Measurements from ENCODE around the gene MAPK6.
A peak's percentile ranks its signal among the peaks of the same experiment; 100 is the strongest.
"Not testable (repeated sequence)": the region's sequence is repeated elsewhere in the genome, so short reads cannot be mapped to it uniquely, and the experiment has no call there.

Gene MAPK6

DNA sequence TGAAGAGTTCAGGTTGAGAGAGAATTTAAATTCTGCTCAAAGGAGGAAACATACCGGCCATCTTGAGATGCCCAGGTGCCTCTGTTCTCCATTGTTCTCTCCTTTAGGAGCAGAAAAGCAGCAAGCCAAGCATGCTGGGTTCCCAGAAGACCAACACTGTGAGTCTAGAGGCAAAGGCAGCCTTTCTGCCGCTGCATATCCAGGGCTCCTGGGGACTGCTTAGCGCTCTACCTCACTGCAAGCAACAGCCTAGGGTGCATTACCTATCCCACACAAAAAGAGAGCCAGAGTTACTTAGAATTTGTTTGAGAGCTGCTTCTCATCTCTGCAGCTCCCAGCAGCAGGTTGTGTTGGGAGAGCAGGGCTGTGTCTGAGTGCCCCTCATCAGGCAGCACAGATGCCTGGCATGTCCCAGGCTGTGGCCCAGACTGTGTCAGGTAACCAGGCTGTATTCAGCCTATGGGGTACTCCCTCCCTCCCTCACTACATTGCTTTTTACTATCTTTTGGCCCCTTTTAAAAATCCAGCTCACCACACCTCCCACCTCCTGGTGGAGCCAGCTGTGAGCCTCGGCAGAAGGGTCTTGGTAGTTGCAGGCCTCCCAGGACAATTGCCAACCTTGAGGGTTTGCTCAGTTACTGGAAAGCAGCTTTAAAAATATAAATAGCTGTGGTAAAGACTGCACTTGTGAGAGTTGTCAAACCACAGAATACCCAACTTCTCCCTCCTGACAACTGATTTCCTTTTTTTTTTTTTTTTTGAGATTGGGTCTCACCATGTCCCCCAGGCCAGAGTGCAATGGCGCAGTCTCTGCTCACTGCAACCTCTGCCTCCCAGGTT, 63.4 kb downstream of the MAPK6 start:
- peak; percentile 96 for DNase-seq

DNA sequence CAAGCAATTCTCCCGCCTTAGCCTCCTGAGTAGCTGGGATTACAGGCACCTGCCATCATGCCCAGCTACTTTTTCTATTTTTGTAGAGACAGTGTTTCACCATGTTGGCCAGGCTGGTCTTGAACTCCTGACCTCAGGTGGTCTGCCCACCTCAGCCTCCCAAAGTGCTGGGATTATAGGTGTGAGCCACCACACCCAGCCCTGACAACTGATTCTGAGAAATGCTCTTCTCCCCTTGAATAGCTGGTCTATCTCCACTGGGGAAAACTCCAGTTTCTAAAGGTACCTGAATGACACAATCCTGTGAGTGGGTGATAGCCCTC, 64.0 kb downstream of the MAPK6 start:
- not testable (repeated sequence) for DNase-seq

DNA sequence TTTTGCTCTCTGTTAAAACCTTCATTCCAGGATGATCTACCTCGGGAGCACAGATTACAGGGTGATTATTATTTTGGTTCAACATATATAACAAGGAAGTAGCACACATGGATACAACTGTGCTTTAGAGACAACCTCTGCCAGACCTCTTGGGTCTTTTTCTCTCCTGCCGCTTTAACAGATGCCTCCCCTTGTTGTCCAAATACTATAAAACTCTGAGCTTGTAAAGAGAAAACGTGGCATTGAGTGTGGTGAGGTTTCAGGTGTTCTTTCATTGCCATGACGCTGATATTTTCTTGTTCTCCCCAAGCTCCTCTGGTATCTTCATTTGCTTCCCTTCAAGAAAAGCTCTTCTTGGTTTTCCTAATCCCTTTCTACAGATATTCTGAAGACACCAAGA, 64.6 kb downstream of the MAPK6 start:
- DNase-seq: no peak

DNA sequence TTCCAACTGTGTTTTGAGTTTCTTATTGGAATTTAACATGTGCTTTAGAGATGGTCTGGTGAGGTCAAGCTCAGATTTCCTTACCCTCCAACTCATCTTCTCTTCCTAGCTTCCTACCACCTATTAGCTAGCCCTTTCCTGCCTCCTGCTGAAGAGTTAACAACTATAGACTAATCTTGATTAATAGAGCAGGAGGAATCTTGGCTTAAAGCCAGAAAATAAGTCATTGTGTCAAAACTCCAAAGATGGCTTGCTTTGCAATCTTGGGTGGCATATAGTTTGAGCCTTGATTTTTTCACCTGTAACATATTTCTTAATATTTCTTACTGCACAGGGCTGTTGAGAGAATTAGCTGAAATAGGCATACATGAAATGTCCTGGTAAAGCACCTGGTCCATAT, 66.3 kb downstream of the MAPK6 start:
- no peak for DNase-seq

DNA sequence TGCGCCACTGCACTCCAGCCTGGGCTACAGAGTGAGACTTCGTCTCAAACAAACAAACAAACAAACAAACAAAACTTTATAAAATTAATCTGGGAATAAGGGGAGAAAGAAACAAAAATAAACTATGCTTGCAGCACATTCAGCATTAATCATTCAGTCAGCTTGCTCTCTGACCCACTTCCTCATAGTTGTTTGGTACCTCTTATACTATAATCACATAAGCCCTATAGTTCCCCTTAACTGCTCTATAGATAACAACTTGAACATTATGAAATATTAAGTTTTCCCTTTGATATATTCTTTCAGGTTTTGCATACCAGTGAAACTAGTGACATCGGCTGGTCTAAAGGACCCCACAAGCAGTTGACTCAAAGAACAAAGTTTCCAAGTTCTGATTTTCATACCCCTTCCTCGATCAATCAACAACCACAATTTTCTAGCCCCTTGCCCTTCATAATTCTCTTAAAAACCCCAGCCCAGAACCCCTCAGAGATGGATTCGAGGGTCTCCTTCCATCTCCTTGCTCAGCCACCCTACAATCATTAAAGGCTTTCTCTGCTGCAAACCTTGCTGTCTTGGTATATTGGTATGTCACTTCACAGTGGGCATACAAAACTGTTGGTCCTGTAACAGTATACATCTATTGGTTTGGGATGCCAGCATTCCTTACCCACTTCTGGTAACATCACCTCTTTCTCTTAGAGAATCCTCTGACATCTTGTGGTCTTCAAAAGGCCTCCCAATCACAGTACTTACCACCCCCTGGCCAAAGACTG, 67.2 kb downstream of the MAPK6 start:
- DNase-seq: peak; percentile 96

DNA sequence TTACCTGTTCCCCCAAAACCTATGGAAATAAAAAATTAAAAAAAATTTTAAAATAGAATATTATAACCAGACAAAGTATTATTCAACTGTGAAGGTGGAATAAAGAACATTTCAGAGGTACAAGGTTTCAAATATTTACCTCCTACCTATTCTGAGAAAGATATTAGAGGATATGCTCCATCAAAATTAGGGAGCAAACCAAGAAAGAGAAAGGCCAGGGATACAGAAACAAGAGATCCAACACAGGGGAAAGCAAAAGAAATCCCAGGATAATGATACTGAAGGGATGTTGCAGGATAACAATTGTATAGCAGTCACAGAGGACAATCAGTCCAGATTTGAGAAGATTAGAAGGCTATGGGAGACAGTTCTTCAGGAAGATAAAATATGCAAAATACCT, 71.2 kb downstream of the MAPK6 start:
- DNase-seq: no peak

DNA sequence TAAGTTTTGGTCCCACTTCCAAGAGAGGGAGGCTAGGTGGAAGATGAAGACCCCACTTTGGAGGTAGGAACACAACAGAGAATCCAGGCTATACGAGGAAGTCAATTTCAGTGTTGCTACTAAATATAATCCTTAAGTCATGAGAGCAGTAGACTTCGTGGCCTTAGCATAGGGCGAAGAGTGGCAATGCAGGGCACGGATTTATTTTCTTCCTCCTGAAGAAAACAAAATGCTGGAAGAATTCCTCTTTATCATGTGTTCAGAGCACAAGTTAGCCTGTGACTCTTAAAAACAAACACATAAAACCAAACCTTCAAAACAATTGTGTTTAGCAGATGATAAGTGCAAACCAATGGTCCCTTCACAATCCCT, 74.1 kb downstream of the MAPK6 start:
- DNase-seq: peak; percentile 26

DNA sequence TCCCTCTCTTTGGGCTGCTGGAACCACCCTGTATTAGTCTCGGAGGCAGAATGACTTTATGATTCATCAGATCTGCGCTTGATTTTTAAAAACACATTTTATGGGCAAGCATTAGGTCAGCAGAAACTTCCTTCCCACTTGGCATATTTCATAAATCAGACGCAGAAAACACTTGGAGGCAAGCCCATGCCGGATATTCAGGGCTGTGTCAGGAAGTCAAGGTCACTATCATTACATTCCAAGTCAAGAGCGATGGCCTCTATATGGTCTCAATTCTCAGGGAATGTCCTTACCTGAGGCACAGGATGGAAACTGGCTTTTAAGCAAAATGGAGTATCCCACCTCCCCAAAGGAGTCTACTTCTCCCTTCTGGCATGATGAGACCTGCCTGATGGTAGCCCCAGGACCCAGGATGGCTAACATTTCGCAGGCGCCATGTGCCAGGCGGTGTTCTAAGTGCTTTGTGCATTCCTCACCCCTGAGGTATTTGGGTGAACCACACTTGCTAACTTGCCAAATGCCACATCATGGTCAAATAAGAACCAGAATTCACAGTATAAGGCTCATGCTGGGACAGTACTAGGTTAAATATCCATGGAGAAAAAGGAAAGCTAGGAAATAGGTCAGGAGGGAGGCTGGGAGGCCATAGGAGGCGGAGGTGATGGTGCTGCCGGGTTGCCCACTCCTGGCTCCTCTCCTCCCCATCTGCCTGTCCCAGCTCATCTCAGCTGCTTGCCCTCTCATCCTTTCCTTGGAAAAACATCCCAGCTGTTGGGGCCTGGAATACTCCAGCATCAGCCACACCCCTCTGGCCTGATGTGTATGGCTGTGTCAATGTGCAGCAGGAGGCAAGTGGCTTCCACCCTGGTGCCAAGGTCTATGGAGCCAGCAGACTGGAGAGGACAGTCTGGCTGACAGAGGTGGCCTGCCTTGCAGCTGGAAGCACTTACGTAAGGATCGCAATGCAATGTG, 74.8 kb downstream of the MAPK6 start:
- peak; percentile 49 for DNase-seq

DNA sequence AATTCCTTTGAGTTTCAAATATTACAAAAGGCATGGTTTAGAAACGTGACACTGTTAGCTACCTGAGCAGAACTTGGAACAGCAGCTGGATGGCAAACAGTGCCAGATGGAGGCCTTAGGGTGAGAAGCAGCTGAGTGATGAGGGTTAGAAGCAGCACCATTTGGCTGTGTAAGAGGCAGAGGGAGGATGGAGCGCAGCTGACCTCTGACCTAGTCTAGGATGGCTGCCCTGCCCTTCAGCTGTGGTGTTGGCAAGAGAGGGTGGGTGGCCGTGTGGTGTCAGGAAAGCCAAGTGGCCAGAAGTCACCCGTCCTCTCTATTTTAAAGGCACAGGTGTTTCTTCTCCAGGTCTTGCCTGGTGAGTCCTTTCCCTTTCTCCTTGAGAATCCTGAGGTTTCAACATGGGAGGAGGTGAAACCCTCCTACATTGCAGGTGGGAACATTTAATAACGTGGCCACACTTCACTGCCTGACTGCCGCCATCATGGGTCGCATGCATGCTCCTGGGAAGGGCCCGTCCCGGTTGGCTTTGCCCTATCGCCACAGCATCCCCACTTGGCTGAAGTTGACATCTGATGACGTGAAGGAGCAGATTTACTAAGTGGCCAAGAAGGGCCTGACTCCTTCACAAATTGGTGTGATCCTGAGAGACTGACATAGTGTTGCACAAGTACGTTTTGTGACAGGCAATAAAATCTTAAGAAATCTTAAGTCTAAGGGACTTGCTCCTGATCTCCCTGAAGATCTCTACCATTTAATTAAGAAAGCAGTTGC, 76.0 kb downstream of the MAPK6 start:
- no peak for DNase-seq

DNA sequence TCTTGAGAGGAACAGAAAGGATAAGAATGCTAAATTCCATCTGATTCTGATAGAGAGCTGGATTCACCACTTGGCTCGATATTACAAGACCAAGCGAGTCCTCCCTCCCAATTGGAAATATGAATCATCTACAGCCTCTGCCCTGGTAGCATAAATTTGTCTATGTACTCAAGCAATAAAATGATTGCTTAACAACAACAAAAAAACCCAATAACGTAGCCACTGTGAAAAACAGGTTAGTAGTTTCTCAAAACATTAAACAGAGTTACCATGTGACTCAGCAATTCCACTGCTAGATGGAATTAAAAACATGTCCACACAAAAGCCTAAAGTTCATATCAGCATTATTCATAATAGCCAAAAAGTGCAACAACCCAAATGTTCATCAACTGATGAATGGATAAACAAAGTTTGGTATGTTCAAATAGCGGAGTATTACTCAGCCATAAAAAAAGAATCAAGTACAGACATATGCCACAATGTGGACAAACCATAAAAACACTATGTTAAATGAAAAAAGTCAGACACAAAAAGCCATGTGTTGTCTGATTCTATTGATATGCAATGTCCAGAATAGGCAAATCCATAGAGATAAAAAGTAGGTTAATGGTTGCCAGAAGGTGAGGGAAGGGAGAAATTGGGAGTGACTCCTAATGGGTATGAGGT, 76.7 kb downstream of the MAPK6 start:
- DNase-seq: peak; percentile 78

DNA sequence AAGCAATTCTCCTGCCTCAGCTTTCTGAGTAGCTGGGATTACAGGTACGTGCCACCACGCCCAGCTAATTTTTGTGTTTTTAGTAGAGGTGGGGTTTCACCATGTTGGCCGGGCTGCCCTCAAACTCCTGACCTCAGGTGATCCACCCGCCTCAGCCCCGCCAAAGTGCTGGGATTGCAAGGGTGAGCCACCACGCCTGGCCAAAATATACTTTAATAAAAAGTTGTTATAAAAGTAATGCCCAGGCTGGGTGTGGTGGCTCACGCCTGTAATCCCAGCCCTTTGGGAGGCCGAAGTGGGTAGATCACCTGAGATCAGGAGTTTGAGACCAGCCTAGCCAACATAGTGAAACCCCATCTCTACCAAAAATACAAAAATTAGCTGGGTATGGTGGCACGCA, 77.5 kb downstream of the MAPK6 start:
- not testable (repeated sequence) for DNase-seq

DNA sequence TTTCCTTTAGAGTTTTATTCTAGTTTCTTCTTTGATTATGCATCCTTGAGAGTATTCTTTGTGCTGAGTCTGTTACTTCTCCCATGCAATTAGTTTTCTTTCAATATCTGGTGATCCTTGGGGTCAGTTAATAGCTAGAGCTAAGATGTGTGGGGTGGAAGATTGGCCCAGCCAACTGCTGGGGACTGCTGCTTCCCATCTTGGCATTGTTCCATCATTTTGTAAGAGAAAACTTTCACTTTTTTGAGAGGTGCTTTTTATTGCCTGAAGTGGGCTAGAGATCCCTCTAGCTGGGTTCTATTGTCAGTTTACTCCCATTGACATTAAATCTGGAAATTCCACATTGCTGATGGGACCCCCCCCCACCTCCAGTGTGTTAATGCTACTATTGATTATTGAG, 78.2 kb downstream of the MAPK6 start:
- DNase-seq: no peak

DNA sequence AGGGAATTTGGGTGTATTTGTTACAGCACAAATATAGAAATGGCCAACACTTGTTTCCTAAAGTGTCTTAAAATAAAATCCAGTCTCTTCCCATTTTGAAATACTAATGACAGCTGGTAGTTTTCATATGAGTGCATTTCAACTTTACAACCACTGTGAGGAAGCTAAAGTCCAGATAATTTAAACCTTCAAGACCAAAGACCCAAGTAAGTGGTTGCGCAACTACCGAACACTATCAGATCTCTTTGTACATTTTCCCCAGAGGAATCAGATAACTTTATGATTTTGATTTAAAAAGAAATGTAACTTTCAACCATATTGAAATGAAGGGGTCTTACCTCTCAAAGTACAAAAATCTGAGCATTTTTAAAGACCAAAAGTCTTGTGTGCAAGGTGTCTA, 79.3 kb downstream of the MAPK6 start:
- peak; percentile 92 for DNase-seq

DNA sequence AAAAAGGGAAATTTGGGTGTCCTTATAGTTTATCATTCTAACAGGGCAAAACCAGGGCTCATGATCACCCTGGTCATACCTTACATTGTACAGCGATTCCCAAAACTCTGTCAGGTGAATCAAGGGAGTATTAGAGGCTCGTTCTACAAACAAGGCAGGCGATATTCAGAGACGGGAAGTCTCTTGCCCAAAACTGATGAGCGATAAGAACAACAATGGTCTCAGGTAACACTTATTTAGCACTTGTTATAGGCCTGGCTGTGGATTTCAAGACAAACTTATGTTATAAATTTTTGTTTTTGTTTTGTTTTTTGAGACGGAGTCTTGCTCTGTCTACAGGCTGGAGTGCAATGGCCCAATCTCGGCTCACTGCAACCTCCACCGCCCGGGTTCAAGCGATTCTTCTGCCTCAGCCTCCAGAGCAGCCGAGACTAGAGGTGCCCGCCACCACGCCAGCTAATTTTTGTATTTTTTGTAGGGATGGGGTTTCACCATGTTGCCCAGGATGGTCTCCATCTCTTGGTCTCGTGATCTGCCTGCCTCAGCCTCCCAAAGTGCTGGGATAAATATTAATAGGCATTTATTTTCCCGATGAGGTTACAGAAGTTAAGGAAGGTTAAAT, 80.7 kb downstream of the MAPK6 start:
- DNase-seq: no peak

DNA sequence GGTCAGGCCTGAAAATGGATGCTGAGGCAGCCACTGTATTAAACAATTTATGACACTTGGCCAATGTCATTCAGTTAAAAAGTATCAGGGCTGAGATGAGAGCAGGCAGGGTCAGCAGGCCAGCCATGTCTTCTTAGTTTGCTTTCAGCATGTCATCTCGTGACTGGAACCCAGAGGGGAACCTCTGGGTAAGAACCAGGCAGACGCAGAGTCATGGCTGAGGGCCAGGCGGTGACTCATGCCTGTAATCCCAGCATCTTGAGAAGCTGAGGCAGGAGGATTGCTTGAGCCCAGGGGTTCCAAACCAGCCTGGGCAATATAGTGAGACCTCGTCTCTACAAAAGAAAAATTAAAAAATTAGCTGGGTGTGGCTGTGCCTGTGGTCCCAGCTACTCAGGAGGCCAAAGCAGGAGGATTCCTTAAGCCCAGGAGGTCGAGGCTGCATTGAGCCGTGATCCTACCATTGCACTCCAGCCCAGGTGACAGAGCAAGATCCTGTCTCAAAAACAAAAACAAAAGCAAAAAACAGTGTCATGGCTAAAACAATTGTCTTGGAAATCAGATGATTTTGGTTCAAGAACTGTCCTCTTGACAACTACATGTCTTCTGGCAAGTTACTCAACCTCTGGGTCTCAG, 81.9 kb downstream of the MAPK6 start:
- peak; percentile 90 for DNase-seq

DNA sequence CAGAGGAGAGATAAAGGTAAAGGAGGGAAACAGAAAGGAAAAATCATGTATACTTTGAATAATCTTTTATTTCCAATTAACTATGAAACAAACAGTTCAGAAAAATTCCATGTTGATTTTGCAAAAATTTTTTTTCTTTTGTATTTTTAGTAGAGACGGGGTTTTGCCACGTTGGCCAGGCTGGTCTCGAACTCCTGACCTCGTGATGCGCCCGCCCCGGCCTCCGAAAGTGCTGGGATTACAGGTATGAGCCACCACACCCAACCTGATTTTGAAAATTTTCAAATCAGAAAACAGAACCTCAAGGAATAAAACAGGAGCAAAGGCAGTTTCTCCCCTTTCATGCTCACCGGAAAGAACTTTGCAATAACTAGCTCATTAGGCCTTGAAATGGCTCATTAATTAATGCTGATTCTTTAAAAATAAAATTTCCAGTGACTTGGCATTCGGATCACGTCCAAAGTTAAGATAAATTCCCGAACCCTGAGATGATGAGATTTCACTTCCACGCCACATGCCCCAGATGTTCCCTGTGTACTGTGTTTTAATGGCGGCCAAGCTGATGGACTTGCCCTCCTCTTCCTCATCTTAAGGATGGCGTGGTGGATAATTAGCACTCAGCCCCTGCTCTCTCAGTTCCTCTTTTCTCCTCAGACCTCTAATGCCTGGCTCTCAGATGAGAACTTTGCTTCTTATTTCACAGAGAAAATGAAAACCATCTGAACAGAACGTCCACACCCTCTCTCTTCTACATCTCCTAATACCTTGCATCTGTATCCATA, 82.7 kb downstream of the MAPK6 start:
- DNase-seq: peak; percentile 92

DNA sequence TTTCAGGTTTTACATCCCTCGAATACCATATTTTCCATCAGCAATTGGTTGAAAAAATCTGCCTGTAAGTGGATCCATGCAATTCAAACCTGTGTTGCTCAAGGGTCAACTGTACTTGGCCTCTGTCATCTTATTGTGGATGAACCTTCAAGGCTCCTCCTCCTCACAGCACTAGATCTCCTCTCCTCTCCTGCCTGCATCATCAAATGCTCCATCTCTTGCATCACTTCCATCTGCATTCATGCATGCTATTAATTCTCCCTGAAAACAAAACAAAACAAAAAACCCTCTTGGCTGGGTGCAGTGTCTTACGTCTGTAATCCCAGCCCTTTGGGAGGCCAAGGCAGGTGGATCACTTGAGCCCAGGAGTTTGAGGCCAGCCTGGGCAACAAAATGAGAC, 83.4 kb downstream of the MAPK6 start:
- peak; percentile 48 for DNase-seq

DNA sequence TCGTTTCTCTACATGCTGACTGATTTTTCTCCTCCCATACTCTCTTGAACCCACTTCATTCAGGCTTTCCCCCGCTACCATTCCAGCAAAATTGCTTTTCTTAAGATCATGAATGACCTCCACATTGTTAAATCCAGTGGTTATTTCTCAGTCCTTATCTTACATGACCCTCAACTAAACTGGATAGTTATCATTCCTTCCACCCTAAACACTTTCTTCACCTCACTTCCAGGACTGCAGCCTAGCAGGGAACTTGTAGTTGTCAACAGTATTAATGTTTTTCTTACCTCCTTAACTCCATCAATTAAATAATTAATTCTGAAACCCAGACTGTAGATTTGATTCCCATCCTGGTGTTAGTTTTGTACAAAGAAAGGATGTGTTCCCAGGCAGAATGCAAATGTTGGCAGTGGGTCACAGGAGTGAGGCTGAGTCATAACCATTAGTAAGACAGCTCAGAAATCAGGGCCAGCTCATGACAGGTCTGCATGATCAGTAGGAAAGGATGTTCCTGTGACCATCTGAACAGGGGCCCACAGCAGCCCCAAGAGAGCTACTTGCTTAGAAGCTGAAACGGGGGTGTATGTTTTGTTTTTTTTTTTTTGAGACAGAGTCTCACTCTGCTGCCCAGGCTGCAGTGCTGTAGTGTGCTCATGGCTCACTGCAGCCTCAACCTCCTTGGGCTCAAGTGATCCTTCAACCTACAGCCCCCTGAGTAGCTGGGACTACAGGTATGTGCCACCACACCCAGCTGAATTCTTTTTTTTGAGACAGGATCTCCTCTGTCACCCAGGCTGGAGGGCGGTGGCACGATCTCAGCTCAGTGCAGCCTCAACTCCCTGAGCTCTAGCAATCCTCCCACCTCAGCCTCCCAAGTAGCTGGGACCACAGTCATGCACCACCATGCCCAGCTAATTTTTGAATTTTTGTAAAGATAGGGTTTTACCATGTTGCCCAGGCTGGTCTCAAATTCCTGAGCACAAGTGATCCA, 84.5 kb downstream of the MAPK6 start:
- peak; percentile 49 for DNase-seq

DNA sequence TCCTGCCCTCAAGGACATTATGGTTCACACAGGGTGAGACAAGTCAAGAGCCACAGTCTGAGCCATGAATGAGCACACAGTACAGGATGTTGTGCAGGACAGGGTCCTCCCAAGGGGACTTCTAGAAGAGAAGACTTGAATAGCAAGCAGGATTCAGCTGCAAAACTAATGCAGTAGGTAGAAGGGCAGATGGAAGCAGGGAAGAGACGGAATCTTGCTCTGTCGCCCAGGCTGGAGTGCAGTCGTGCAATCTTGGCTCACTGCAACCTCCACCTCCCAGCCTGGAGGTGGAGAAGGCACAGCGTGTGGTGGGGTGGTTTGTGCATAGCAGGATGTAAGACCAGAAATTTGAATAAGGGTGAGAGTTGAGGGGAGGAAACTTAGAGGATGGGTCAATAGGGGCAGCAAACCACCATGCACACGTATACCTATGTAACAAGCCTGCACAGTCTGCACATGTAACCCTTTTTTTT, 85.5 kb downstream of the MAPK6 start:
- no peak for DNase-seq
